ENCODE results near the gene ARHGAP24.
"Not testable (repeated sequence)": the region's sequence is repeated elsewhere in the genome, so short reads cannot be mapped to it uniquely, and the experiment has no call there.

The ARHGAP24 gene

GRCh38 chr4:85870298-85871083, 395.5 kb downstream of the ARHGAP24 start:
- Mint-ChIP-seq H3K27ac (no peak overlapping the region), H3K9me3 (no peaks in the 10 kb centered on the region)

GRCh38 chr4:85873566-85873965, 398.6 kb downstream of the ARHGAP24 start:
- ATAC-seq (no peak), DNase-seq (ENCODE audit: low spot score in 2 of 2) (no peak)
- H3K27ac Mint-ChIP-seq, result no peak overlapping the region
- no peaks in the 10 kb centered on the region for H3K9me3 Mint-ChIP-seq
- H3K4me1 Mint-ChIP-seq, result no peaks in the 10 kb centered on the region
- H3K4me3 Mint-ChIP-seq, result no peak overlapping the region
- no peaks in the 10 kb centered on the region for H3K36me3 Mint-ChIP-seq

More at GRCh38 chr4:85870298-85871083, 395.5 kb downstream of the ARHGAP24 start:
- DNase-seq (ENCODE audit: low spot score in 2 of 2) (no peak), ATAC-seq (no peak)
- no peaks in the 10 kb centered on the region for H3K36me3 Mint-ChIP-seq
- H3K4me1 Mint-ChIP-seq, result no peaks in the 10 kb centered on the region
- H3K4me3 Mint-ChIP-seq, result no peak overlapping the region

GRCh38 chr4:85879518-85879917, 404.6 kb downstream of the ARHGAP24 start:
- H3K4me3 Mint-ChIP-seq, result no peak overlapping the region
- H3K9me3 Mint-ChIP-seq, result peaks cover 3% of the 10 kb centered on the region
- no peak overlapping the region for H3K27ac Mint-ChIP-seq
- ATAC-seq, result no peak
- H3K36me3 Mint-ChIP-seq, result no peaks in the 10 kb centered on the region
- DNase-seq (ENCODE audit: low spot score in 2 of 2), result no peak
- H3K4me1 Mint-ChIP-seq, result no peaks in the 10 kb centered on the region

GRCh38 chr4:85883180-85883579, 408.2 kb downstream of the ARHGAP24 start:
- no peak for DNase-seq (ENCODE audit: low spot score in 2 of 2)
- no peak for ATAC-seq
- Mint-ChIP-seq H3K4me1 (no peaks in the 10 kb centered on the region), H3K27ac (no peak overlapping the region), H3K9me3 (peaks cover 3% of the 10 kb centered on the region), H3K36me3 (no peaks in the 10 kb centered on the region), H3K4me3 (no peak overlapping the region)

- H3K27ac Mint-ChIP-seq, result no peak overlapping the region
- no peaks in the 10 kb centered on the region for H3K36me3 Mint-ChIP-seq
- no peak for DNase-seq (ENCODE audit: low spot score in 2 of 2)
- H3K4me3 Mint-ChIP-seq, result no peak overlapping the region
- H3K9me3 Mint-ChIP-seq, result peaks cover 3% of the 10 kb centered on the region
- no peaks in the 10 kb centered on the region for H3K4me1 Mint-ChIP-seq
- ATAC-seq, result no peak
Observed at GRCh38 chr4:85884251-85884650, 409.3 kb downstream of the ARHGAP24 start.

GRCh38 chr4:85886665-85887064, 411.7 kb downstream of the ARHGAP24 start:
- ATAC-seq (no peak), DNase-seq (ENCODE audit: low spot score in 2 of 2) (no peak)
- Mint-ChIP-seq H3K4me1 (no peaks in the 10 kb centered on the region), H3K4me3 (no peak overlapping the region), H3K36me3 (no peaks in the 10 kb centered on the region), H3K27ac (no peak overlapping the region), H3K9me3 (peaks cover 14% of the 10 kb centered on the region)

- ATAC-seq (no peak), DNase-seq (ENCODE audit: low spot score in 2 of 2) (no peak)
- no peak overlapping the region for H3K27ac Mint-ChIP-seq
- no peak overlapping the region for H3K4me3 Mint-ChIP-seq
- peaks cover 15% of the 10 kb centered on the region for H3K9me3 Mint-ChIP-seq
- no peaks in the 10 kb centered on the region for H3K4me1 Mint-ChIP-seq
- H3K36me3 Mint-ChIP-seq, result no peaks in the 10 kb centered on the region
Observed at GRCh38 chr4:85889314-85889713, 414.4 kb downstream of the ARHGAP24 start.

GRCh38 chr4:85895755-85896154, 420.8 kb downstream of the ARHGAP24 start:
- Mint-ChIP-seq H3K9me3 (peaks cover 9% of the 10 kb centered on the region), H3K4me3 (no peak overlapping the region), H3K27ac (no peak overlapping the region), H3K36me3 (no peaks in the 10 kb centered on the region), H3K4me1 (no peaks in the 10 kb centered on the region)
- DNase-seq (ENCODE audit: low spot score in 2 of 2), result no peak
- no peak for ATAC-seq

- H3K4me3 Mint-ChIP-seq, result no peak overlapping the region
- H3K27ac Mint-ChIP-seq, result no peak overlapping the region
- no peaks in the 10 kb centered on the region for H3K36me3 Mint-ChIP-seq
- ATAC-seq (no peak), DNase-seq (ENCODE audit: low spot score in 2 of 2) (no peak)
- peaks cover 8% of the 10 kb centered on the region for H3K9me3 Mint-ChIP-seq
- H3K4me1 Mint-ChIP-seq, result no peaks in the 10 kb centered on the region
Observed at GRCh38 chr4:85898231-85898630, 423.3 kb downstream of the ARHGAP24 start.

- no peak for ATAC-seq
- Mint-ChIP-seq H3K27ac (no peak overlapping the region), H3K9me3 (peaks cover 3% of the 10 kb centered on the region), H3K36me3 (no peaks in the 10 kb centered on the region), H3K4me1 (no peaks in the 10 kb centered on the region), H3K4me3 (no peak overlapping the region)
- no peak for DNase-seq (ENCODE audit: low spot score in 2 of 2)
Observed at GRCh38 chr4:85901500-85901899, 426.6 kb downstream of the ARHGAP24 start.

GRCh38 chr4:85902647-85903046, 427.7 kb downstream of the ARHGAP24 start:
- ATAC-seq; H3K27ac Mint-ChIP-seq; H3K9me3 Mint-ChIP-seq; DNase-seq (ENCODE audit: low spot score in 2 of 2); H3K36me3 Mint-ChIP-seq; H3K4me1 Mint-ChIP-seq; H3K4me3 Mint-ChIP-seq: not testable (repeated sequence)

- H3K4me3 Mint-ChIP-seq, result no peak overlapping the region
- no peaks in the 10 kb centered on the region for H3K9me3 Mint-ChIP-seq
- ATAC-seq (no peak), DNase-seq (ENCODE audit: low spot score in 2 of 2) (no peak)
- H3K36me3 Mint-ChIP-seq, result no peaks in the 10 kb centered on the region
- H3K27ac Mint-ChIP-seq, result no peak overlapping the region
- H3K4me1 Mint-ChIP-seq, result no peaks in the 10 kb centered on the region
Observed at GRCh38 chr4:85905761-85906160, 430.8 kb downstream of the ARHGAP24 start.

GRCh38 chr4:85907001-85907400, 432.1 kb downstream of the ARHGAP24 start:
- H3K4me3 Mint-ChIP-seq, result no peak overlapping the region
- no peak overlapping the region for H3K27ac Mint-ChIP-seq
- DNase-seq (ENCODE audit: low spot score in 2 of 2) (no peak), ATAC-seq (no peak)
- H3K9me3 Mint-ChIP-seq, result no peaks in the 10 kb centered on the region
- no peaks in the 10 kb centered on the region for H3K36me3 Mint-ChIP-seq
- no peaks in the 10 kb centered on the region for H3K4me1 Mint-ChIP-seq

GRCh38 chr4:85909851-85910250, 434.9 kb downstream of the ARHGAP24 start:
- DNase-seq (ENCODE audit: low spot score in 2 of 2) (no peak), ATAC-seq (peak; percentile 40)
- no peaks in the 10 kb centered on the region for H3K4me1 Mint-ChIP-seq
- peaks cover 7% of the 10 kb centered on the region for H3K9me3 Mint-ChIP-seq
- H3K4me3 Mint-ChIP-seq, result no peak overlapping the region
- H3K27ac Mint-ChIP-seq, result no peak overlapping the region
- H3K36me3 Mint-ChIP-seq, result no peaks in the 10 kb centered on the region

- ATAC-seq, result no peak
- Mint-ChIP-seq H3K36me3 (no peaks in the 10 kb centered on the region), H3K4me1 (no peaks in the 10 kb centered on the region), H3K27ac (no peak overlapping the region), H3K4me3 (no peak overlapping the region), H3K9me3 (peaks cover 7% of the 10 kb centered on the region)
- DNase-seq (ENCODE audit: low spot score in 2 of 2), result no peak
Observed at GRCh38 chr4:85910985-85911384, 436.0 kb downstream of the ARHGAP24 start.

GRCh38 chr4:85913931-85914694, 439.2 kb downstream of the ARHGAP24 start:
- Mint-ChIP-seq H3K36me3 (no peaks in the 10 kb centered on the region), H3K9me3 (peaks cover 7% of the 10 kb centered on the region), H3K4me3 (no peak overlapping the region), H3K4me1 (no peaks in the 10 kb centered on the region), H3K27ac (no peak overlapping the region)
- ATAC-seq (no peak), DNase-seq (ENCODE audit: low spot score in 2 of 2) (no peak)
